Measurements from ENCODE around the gene CACNA1C.

The CACNA1C gene

DNA sequence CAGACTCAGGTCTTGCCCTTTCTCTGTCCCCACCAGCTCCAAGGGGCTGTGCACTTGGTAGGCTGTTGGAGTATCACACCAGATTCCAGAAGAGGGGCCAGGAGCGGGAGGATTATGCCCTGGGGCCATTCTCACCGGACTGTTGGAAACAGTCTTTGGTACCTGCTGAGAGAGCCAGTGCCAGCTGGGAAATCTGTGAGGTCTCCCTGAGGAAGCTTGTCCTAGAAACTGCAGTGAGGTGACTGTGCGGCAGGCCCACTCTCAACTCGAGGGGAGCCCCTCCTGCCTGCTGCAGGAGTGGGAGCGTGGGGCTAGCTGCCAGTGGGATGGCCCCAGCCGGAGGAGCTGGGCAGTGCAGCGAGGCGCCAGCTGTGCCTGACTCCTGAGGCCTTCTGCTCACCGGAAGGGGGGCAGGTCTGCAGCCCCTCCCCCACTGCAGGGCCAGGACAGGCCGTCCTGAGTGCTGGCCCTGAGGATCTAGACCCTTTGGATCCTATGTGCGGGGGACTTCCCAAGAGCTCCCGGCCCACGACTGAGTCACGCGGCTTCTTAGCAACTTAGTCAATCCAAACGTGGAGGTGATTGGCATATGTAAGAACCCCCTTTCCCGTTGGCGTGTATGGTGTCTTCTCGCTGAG lies 295.2 kb downstream of the CACNA1C start:
- DNase-seq: no peak

DNA sequence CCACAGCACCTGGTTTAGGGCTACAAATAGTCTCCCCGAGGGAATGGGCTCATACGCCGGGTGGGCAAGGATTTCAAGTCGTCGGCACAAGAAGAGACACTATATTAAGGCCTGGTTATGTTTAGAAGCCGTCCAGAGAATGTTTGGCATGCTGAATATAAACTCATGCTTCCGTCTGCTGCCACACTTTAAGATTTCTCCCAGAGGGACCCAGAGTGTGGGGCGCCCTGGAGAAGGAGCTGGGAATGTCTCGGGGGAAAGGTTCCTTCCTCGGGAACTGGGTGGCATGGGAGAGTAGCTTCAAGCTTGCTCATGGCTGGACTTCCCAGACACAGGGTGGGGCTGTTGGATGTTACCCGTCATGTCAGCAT lies 295.7 kb downstream of the CACNA1C start:
- no peak for DNase-seq

DNA sequence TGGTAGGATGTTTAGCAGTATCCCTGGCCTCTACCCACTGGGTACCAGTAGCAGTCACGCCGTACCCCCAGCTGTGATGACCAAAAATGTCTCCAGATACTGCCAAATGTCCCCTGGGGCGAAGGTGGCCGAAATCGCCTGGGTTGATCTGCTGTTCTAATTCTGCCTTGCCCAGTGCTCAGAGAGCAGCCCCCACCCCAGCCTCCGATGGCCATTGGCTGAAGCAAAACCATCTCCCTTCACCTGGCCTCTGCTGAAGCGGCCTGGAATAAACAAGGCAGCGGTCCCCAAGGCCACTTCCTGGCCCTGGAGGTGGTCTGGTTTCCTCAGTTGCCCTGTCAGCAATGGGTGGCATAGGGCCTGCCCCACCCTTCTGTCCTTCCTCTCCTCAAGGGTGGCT lies 298.4 kb downstream of the CACNA1C start:
- no peak for DNase-seq

DNA sequence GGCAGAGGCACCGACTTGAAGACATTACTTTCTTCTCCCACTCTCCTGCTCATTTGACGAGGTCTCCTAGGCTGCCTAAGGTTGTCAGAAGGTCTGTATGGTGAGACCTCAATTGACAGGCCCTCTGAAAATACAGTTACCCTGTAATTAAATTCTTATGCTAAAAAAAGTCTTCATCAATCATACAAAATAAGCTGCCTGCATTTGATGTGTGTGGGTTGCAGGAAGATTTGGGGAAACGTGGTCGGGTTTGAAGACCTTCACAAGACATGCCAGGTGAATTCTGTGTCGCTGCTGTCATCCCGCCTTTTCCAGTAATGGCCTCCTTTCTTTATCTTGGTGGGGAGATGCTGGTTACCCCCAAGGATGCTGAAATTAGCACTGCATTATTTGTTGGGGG lies 299.4 kb downstream of the CACNA1C start:
- no peak for DNase-seq

- no peak for DNase-seq
These were observed 300.5 kb downstream of the CACNA1C start for GRCh38 chr12:2353281-2353680.

DNA sequence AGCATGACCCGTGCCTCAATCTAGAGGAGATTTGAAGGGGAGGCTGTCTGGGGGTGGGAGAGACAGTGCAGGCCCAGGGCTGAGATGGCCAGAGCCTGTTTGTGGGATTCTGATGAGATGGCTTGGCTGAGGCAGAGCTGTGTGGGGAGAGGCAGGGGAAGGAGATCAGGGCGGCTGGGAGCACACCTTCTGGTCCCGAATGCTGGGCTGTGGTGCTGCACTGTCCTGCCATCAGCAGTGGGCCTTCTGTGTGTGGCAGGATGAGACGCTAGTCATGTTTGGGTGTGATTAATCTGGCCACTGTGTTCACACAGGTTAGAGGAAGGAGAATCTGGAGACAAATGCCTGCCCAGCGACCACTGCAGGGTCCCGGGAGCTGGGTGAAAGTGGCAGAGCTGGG lies 300.9 kb downstream of the CACNA1C start:
- no peak for DNase-seq

DNA sequence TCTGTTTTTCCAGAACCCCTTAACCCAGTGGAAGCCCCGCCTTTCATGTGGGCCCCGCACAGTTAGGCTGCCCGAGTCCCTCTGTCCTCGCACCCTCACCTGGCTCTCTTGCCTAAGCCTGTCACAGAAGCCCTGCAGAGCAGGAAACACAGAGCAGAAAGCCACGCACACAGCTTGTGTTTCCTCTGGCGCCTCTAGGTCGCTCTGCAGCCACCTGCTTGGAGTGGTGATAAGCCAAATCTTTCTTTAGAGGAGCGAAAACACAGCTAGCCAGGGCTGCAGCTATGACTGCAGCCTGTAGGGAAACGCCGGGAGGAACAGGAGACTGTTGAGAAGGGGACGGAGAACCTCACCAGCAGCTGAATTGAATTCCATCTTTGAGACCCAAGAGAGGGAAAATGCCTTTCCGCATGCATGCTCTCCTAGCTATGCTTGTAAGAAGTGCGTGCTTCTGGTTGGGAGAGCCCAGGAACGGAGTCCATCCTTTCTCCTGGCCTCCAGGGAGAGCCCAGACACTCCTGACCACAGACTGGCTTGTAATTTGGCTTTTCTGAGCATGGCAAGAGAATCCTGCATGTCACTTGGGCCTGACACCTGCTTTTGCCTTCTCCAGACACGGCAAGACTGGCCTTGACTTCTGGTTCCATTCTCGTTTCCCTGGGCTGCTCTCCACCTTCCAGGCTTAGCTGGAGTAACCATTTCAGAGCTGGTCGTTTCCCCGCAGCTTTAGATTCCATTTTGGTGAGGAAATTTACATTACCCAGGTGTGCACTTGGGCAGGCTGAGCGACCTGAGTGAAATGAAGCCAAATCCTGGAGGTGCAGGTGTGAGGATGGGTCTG lies 301.6 kb downstream of the CACNA1C start:
- DNase-seq: no peak

DNA sequence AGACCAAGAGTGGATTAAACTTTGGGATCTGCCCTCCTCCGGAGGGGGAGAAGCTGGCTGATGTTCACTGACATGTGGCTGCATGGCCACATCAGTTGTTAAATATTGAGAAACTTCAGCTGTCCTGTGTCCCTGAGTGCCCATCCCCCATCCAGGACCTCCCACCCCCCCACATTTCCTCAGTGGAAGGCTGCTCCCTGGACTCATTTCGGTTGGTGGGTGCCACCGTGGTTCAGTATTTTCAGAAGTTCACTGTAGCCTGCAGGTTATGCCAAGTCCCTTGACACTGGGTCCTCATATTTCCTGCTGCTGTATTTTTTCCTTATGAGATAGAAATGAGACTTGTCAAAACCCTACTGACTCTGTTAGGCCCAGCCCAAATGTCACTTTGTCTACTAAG lies 302.4 kb downstream of the CACNA1C start:
- no peak for DNase-seq

- DNase-seq: no peak
These were observed 302.8 kb downstream of the CACNA1C start for GRCh38 chr12:2355604-2356003.

- DNase-seq: no peak
These were observed 303.9 kb downstream of the CACNA1C start for GRCh38 chr12:2356601-2357125.

DNA sequence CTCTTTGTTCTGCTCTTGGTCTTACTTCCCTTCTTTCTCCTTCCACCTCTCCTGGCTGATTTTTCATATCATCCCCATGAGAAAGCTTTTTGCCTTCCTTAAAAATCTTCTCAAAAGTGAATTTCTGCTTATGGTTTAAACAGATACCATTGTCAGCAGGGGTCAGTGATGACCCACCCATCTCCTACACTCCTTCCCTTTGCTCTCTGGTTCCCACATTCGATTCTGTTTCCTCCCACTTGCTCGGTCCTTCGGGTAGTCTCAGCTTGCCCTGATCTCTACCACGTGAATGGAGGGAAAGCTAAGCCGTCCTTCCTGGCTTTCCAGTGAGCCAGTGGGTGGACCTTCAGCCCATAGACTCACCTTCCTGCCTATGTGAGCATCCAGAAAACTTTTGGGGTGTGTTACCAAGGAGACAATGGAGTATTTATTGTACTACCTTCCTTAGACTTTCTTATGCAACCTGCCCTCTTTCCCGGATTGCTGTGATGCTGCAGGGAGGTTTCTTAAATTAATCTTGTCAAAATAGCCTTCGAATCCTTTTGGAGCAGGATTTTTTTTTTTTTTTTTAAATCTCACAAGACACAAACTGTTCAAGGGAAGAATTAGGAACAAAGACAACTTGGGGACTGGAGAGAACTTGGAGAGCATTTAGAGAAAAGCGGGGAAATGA lies 306.3 kb downstream of the CACNA1C start:
- no peak for DNase-seq

DNA sequence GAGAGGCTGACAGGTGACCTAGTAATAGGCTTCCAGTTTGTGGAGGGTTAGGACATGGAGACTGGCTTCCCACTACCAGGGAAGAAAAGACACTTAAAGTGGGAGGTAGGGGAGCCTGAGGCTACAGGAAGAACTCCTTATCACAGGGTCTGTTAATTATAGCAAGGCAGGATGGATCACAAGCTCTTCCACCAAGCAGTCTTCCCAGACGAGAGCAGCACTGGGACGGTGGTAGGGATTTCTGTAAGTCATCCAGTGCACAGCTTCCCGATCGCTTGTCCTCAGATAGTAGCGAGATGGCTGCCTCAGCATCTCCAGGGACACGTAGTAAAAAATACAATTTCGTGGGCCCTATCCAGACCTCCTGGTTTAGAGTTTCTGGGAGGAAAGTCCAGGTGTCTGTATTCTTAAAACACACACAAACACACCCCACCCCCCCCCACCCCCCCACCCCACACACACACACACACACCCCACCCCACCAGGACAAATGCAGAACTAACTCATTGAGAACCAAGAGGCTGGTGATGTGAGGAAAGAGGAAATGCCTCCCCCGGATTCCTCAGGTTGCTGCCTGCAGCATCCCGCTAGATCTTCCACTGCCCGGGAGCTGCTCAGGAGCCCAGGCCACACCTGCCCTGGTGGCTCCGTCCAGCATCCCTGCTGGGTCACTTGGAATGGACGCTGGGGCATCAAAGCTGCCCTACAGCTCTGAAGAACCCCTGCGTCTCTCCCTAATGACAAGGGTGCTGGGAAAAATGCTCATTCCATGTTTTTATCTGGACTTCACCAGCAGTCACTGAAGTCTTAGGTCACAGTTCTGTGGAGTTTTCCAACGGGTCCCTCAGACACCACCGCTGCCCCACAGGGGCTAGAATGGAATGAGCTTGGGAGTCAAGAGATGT lies 307.2 kb downstream of the CACNA1C start:
- DNase-seq: no peak

- no peak for DNase-seq
These were observed 307.9 kb downstream of the CACNA1C start for GRCh38 chr12:2360630-2361170.

GRCh38 chr12:2363836-2364609 lies 311.2 kb downstream of the CACNA1C start:
- no peak for DNase-seq

GRCh38 chr12:2364631-2365051 lies 311.9 kb downstream of the CACNA1C start:
- DNase-seq: no peak

DNA sequence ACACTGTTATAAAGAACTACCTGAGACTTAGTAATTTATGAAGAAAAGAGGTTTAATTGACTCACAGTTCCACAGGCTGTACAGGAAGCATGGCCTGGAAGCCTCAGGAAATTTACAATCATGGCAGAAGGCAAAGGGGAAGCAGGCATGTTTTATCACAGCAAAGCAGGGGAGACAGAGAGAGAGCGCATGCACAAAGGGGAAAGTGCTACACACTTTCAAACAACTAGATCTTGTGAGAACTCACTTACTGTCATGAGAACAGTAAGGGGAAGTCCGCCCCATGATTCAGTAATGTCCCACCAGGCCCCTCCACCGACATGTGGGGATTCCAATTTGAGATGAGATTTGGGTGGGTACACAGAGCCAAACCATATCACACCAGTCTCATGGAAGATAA lies 313.9 kb downstream of the CACNA1C start:
- no peak for DNase-seq

DNA sequence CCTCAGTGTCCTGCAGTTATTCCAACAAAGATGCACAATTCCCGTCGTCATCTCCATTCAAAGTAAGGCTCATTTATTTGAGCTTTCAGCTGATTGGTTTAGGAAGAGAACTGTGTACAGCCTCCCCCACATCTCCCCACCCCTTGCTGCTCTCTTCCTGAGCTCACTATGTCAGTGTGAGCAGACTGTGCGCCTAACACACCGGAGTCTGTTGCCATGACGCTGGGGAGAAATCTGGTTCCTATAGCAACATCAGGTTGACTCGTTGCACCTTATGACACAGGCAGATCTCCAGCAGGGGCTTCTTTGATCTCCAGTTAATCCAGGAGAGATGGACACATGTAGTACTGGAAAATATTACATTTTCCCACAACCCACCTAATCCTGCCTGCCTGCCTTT lies 319.4 kb downstream of the CACNA1C start:
- no peak for DNase-seq

DNA sequence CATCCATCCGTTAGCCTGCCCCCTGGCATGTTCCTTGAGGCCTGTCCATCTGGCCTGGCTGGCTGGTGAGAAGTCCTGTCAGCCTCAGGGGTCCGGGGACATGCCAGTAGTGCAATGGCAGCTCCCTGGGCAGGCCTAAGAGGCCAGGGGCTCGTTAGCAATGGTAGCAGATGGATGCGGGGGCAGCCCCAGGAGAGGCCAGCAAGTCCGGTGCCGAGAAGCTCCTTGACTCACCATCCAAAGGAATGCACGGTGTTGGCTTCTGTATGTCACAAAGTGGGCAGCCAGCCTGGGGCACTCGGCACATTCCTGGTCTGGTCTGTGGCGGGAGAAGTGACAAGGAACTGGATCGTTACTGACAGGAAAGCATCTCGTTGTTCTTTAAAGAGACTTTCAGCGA lies 319.9 kb downstream of the CACNA1C start:
- DNase-seq: no peak

- no peak for DNase-seq
These were observed 320.5 kb downstream of the CACNA1C start for GRCh38 chr12:2373307-2373706.

DNA sequence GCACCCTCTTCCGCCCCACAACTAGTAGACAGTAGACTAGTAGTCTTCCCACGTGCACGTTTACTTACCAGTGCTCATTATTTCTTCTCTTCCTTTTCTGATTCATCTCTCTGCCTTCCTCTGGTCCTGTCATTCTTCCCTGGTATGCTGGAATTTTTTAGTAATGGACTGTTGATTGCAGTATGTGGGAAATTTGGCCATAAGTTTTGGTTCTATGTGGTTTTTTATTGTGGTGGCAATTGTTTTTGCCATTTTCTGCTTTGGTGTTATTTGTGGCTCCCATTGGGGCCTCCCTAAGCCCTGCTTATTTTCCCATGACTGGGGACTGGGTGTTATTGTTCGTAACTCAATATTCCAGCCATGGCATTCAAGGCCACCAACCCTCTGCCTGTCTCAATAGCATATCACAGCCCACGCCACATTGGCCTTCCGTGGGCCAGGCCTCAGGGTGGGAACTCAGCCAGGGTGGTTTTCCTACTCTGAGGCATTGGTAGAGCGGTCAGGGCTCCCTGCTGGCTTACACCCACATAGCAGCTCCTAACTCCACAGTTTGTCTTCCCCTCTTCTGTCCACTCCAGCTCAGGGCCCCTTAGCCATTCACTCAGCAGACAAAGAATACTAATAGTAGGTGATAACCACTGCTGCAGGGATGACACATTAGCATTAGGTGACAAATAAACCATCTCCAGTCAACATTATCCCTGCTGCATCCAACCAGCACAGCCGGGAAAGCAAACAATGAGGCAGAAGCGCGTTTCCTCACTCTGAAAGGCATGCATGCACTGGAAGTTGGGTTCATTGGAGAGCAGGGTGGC lies 321.5 kb downstream of the CACNA1C start:
- DNase-seq: no peak

DNA sequence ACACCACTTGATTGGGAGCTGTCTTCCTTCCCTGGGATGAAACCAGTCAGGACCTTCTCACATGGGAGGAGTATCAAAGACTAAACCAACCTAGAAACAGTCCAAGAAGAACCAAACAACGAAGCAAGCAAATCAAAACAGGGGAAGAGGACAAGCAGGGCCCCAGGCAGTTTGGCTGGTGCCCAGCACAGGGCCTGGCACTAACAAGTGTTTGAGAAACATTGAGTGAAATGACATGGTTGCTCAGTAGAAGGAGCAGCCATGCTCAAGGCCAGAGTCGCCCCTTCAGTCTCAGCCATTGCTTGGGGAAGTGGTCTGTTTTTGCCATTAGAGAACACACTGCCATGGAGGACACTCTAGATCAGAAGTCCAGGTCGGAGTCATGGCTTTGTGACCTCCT lies 323.1 kb downstream of the CACNA1C start:
- no peak for DNase-seq

Measured in stimulated activated CD4-positive, alpha-beta T cell treated with anti-CD3 and anti-CD28 coated beads, Interleukin-4, amount 100 ng/mL, for 1 hour (primary cell).